Activated naive CD4-positive, alpha-beta T cell treated with anti-CD3 and anti-CD28 coated beads, Interleukin-2, amount 50 U/mL, for 24 hours (primary cell): Measurements from ENCODE around the gene TRIML2.

ENCODE experiments used
- H3K27ac Mint-ChIP-seq: one replicate; pipeline ENCODE4 v1.8.0; 2021; ENCODE audit warnings: mild to moderate bottlenecking, mixed read lengths
- H3K27me3 Mint-ChIP-seq: one replicate; pipeline ENCODE4 v1.8.0; 2021; ENCODE audit warnings: mixed read lengths
- H3K36me3 Mint-ChIP-seq: one replicate; pipeline ENCODE4 v1.8.0; 2021; ENCODE audit warnings: mixed read lengths
- H3K4me1 Mint-ChIP-seq: one replicate; pipeline ENCODE4 v1.8.0; 2021; ENCODE audit warnings: mixed read lengths
- H3K4me3 Mint-ChIP-seq: one replicate; pipeline ENCODE4 v1.8.0; 2021; ENCODE audit warnings: mild to moderate bottlenecking, mixed read lengths
- H3K9me3 Mint-ChIP-seq: one replicate; pipeline ENCODE4 v1.8.0; 2021; ENCODE audit warnings: mixed read lengths

Gene TRIML2

GRCh38 chr4:188043154-188043553 lies 66.2 kb downstream of the TRIML2 start:
- H3K36me3 Mint-ChIP-seq: no peaks in the 10 kb centered on the region
- H3K27ac Mint-ChIP-seq: no peak overlapping the region
- peaks cover 6% of the 10 kb centered on the region for H3K9me3 Mint-ChIP-seq
- H3K27me3 Mint-ChIP-seq: no peaks in the 10 kb centered on the region
- no peak overlapping the region for H3K4me3 Mint-ChIP-seq
- no peaks in the 10 kb centered on the region for H3K4me1 Mint-ChIP-seq

GRCh38 chr4:188042191-188042590 lies 67.2 kb downstream of the TRIML2 start:
- Mint-ChIP-seq H3K27ac (no peak overlapping the region), H3K9me3 (peaks cover 6% of the 10 kb centered on the region), H3K36me3 (no peaks in the 10 kb centered on the region), H3K4me3 (no peak overlapping the region), H3K4me1 (no peaks in the 10 kb centered on the region), H3K27me3 (no peaks in the 10 kb centered on the region)

GRCh38 chr4:188041721-188042120 lies 67.7 kb downstream of the TRIML2 start:
- Mint-ChIP-seq H3K36me3 (no peaks in the 10 kb centered on the region), H3K27me3 (no peaks in the 10 kb centered on the region), H3K4me1 (no peaks in the 10 kb centered on the region), H3K4me3 (no peak overlapping the region), H3K9me3 (peaks cover 6% of the 10 kb centered on the region), H3K27ac (no peak overlapping the region)
